T-helper 2 cell (primary cell): ENCODE results near the gene ROBO1.

Experiments used
- DNase-seq, 5 experiments: peaks; one replicate each; pipeline versions ENCODE4 v3.0.0 to v3.0.0-alpha.2; 2012 to 2022

ROBO1 gene

DNA sequence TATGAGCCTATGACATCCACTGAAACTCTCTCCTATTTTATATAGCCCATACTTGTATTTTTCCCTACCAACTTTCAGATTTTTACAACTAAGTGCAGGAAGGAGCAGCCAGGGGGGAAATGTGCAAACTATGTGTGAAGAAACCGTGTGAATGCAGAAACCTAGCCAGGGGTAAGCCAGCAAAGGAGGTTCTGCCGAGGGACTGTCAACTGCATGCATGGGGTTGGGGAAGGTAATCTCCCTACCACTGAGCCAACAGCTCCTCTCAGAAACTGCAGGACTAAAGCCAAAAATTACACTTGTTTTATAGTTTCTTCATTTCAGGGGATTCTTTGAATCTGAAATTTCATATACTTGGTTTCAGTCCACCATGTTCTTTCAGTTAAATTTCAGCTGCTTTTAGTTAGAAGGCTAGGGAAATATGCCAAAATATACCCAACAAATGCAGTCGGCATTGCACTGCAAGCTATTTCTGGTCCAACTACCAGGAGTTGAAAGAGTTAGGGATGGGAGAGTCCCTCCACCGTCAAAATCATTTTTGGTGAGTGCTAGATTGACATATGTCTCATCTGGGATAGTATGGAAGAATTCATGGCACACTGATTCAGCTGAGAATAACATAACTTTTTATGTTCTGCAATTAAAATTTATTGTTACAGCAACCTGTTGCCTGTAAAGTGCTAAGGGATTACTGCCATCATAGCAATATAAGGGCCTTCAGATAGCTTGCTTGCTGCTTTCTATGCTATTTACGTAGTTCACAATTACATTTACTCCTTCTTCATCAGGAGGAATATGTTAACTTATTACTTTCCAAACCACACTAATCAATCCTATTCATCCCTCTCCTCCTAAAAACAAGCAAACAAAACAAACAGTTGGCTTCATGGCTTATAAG is 904.2 kb downstream of the ROBO1 start:
- no peak for DNase-seq

- no peak for DNase-seq
These were observed 906.6 kb downstream of the ROBO1 start for GRCh38 chr3:78861156-78861555.

GRCh38 chr3:78860567-78860966 is 907.2 kb downstream of the ROBO1 start:
- DNase-seq, result no peak

- no peak for DNase-seq
These were observed 908.9 kb downstream of the ROBO1 start for GRCh38 chr3:78858910-78859309.

DNA sequence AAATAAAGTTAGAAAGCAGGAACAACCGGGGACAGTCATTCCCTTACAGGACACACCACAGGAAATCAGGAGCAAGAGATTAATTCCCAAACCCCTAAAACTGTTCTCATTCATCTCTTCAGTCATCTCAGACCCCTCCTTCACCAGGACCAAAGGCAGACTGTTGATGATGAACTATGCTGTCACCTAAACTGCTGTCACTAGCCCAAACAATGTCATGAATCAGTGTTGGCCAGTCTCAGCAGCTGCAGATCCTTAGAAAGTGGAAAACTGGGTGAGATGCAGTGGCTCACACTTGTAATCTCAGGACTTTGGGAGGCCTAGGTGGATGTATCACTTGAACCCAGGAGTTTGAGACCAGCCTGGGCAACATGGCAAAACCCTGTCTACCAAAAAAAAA is 909.6 kb downstream of the ROBO1 start:
- no peak for DNase-seq

DNA sequence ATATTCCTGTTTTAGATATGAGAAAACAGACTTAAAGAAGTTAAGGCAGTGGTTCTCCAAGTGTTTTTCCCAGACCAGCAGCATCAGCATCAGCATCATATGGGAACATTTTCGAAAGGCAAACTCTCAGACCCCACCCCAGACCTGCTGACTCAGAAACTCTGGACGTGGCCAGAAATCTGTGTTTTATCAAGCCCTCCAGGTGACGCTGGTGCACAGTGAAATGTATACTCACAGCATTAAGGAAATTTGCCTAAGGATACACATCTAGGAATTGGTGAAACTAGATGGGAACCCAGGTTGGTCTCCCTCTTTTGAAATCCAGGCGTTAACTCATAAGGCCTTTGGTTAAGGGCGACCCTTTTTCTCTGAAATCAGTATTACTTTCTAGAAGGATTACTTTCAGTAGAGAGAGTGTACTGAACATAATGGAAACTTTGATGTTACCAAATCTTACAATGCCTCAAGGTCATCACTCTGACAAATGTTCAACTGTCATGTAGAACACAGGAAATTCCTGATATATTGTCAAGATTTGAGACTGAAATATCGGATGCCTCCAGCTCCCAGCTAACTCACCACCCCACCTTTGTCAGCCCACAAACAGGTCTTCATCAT is 910.2 kb downstream of the ROBO1 start:
- DNase-seq, result no peak

- DNase-seq, result no peak
These were observed 911.6 kb downstream of the ROBO1 start for GRCh38 chr3:78856164-78856563.

GRCh38 chr3:78855190-78855589 is 912.6 kb downstream of the ROBO1 start:
- no peak for DNase-seq

- no peak for DNase-seq
These were observed 919.2 kb downstream of the ROBO1 start for GRCh38 chr3:78848392-78849288.

- no peak for DNase-seq
These were observed 920.2 kb downstream of the ROBO1 start for GRCh38 chr3:78847603-78848002.

GRCh38 chr3:78847203-78847602 is 920.6 kb downstream of the ROBO1 start:
- DNase-seq, result no peak

DNA sequence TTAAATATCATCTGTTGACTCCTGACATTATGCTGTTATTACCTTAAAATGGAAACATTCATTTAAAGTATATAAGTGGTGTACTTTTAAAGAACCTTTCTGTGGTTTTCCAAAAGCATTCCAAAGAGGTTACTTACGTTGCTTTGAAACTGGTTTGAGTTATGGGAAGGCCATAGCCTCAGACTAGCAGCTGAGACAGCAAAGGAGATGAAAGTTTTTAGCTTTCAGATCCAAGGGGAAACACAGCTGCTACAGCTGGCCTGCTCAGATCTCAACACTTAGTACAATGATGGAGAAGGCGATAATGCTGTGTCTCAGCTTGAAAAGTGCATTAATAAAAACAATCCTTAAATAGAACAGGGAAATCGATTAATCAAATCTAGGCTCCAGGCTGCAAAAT is 921.1 kb downstream of the ROBO1 start:
- no peak for DNase-seq

DNA sequence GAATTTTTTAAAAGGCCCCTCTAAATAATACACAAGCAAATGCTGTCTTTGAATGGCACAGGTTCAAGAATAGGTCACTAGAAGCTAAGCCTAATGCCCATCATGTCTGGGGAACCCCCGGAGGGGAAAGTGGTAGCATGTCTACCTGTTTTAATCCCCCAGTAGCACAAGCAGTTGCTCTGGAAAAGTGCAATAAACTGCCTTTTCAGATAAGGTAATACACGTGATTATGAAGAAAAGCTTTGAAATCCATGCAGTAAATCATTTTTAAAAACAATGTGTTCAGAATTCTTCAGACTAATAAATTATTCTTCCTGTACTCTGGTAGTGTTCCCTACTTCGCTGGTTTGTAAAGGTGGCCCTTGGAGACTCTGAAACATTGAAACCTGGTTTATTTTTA is 922.2 kb downstream of the ROBO1 start:
- no peak for DNase-seq

GRCh38 chr3:78844307-78844706 is 923.5 kb downstream of the ROBO1 start:
- DNase-seq, result no peak

DNA sequence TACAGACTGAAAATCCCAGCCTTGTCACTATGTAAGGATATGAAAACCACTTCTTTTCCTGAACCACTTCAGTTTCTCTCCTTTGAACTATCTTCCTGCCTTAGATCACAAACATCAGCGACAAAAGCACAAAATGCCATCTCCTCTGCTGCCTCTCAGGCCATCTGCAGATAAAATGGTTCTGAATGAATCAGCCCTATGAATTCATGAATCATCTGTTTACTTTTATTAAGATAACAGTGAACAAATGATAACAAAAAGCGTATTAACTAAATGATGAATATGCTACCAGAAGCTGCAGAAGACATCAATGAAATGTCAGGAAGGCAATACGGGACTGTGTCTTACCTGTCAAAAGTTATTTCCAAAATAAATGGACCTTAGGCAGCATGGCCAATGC is 928.1 kb downstream of the ROBO1 start:
- DNase-seq, result no peak

- DNase-seq, result no peak
These were observed 929.4 kb downstream of the ROBO1 start for GRCh38 chr3:78838362-78838761.

- DNase-seq, result no peak
These were observed 932.9 kb downstream of the ROBO1 start for GRCh38 chr3:78834910-78835309.

DNA sequence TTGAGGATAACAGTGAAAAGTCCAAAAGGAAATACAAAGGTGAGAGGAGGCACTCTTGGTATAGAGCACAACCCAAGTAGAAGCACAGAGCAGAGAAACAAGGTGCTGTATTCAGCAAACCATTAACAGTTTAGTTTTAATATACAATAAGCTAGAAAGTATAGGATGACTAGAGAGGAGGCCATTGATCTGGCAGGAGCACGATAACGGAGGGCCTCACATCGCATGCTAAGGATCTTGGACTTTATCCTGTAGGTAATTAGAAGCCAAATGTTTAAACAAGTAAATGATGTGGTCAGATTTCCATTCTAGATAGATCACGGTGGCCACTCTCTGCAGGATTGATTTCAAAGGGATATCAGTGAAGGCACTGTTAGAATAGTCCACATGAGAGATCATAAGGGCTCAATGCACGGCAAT is 935.0 kb downstream of the ROBO1 start:
- DNase-seq, result no peak

DNA sequence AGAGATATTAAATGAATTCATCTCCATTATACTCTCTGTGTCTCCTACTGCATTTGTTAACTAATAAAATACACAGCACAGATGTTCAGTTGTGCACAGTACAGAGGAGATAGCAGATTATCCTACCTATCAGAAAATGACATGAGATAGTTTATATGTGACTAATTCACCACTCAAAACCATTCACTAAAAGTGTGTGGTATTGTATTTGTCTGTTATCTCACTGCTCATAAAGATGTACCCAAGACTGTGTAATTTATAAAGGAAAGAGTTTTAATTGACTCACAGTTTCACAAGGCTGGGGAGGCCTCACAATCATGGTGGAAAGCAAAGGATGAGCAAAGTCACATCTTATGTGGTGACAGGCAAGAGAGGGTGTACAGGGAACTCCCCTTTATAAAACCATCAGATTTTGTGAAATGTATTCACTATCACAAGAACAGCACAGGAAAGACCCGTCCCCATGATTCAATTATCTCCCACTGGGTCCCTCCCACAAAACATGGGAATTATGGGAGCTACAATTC is 936.3 kb downstream of the ROBO1 start:
- no peak for DNase-seq

DNA sequence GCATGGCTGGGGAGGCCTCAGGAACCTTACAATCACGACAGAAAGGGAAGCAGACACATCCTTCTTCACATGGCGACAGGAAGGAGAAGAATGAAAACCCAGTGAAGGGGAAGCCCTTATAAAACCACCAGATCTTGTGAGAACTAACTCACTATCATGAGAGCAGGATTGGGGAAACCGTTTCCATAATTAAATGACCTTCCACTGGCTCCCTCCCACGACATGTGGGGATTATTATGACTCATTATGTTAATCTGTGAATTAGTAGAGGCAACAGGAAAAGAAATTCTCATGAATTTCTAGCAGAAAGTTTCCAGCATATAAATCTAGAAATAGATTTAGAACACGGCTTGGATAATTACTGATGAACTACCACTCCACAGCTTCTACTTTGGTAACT is 937.3 kb downstream of the ROBO1 start:
- no peak for DNase-seq

- DNase-seq, result no peak
These were observed 940.2 kb downstream of the ROBO1 start for GRCh38 chr3:78827618-78828017.

DNA sequence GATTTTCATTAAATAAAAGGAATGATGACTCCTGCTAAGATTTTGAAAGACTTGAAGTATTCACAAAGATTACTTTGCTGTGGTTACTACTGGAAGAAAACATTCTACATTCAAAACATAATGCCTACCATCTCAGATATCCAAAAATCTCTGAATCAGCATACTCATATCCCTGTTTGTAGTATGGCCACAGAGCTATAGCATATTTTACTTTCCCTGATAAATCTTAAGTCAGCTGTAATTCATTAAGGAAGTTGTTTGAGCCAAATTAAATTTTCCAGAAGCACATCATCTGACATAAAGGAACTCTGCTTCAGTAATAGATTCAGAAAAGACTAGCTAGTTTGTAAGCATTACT is 942.0 kb downstream of the ROBO1 start:
- no peak for DNase-seq
